Smooth muscle cell (in vitro differentiated cells): Measurements from ENCODE around the gene TINAGL1. TPM values are rescaled to one million over a fixed set of nuclear protein-coding genes. Genes with fewer than 3 reads are reported as not detected.
"Not testable (repeated sequence)": the region's sequence is repeated elsewhere in the genome, so short reads cannot be mapped to it uniquely, and the experiment has no call there.

Experiments
- DNase-seq: peaks from one replicate; lab custom pipeline; 2025; ENCODE audit not compliant: unreplicated experiment; lab: John Stamatoyannopoulos, UW
- H2AFZ ChIP-seq: fragments of 200-600 bp; sonication (generic); 2 replicates; pipeline ENCODE4 v1.6.0; 2016; ENCODE audit warnings: antibody characterized with exemption, low read depth, mild to moderate bottlenecking
- H3F3A ChIP-seq: fragments of 200-600 bp; sonication (generic); 2 replicates; pipeline ENCODE4 v1.6.0; 2017; ENCODE audit warnings: antibody characterized with exemption, low read depth
- H3K27ac ChIP-seq: fragments of 200-600 bp; sonication (generic); 2 replicates; pipeline ENCODE4 v1.5.1; 2016; ENCODE audit warnings: low read depth, mild to moderate bottlenecking
- H3K27me3 ChIP-seq: fragments of 200-600 bp; sonication (generic); 2 replicates; pipeline ENCODE4 v1.6.1; 2016; ENCODE audit warnings: low read depth, mild to moderate bottlenecking
- H3K36me3 ChIP-seq: fragments of 200-600 bp; sonication (generic); 2 replicates; pipeline ENCODE4 v1.5.1; 2016; ENCODE audit warnings: low read depth
- H3K4me1 ChIP-seq: fragments of 200-600 bp; sonication (generic); 2 replicates; pipeline ENCODE4 v1.5.1; 2016; ENCODE audit warnings: low read depth
- H3K4me2 ChIP-seq: fragments of 200-600 bp; sonication (generic); 2 replicates; pipeline ENCODE4 v1.6.0; 2016; ENCODE audit warnings: mild to moderate bottlenecking
- H3K4me3 ChIP-seq: fragments of 200-600 bp; sonication (generic); 2 replicates; pipeline ENCODE4 v1.5.1; 2016; ENCODE audit warnings: mild to moderate bottlenecking
- H3K79me2 ChIP-seq: fragments of 200-600 bp; sonication (generic); 2 replicates; pipeline ENCODE4 v1.6.0; 2016; ENCODE audit warnings: low read depth, mild to moderate bottlenecking
- H3K9ac ChIP-seq: fragments of 200-600 bp; sonication (generic); 2 replicates; pipeline ENCODE4 v1.6.0; 2016; ENCODE audit warnings: low read depth
- H3K9me3 ChIP-seq: fragments of 200-600 bp; sonication (generic); replicated peaks from 2 replicates; pipeline ENCODE4 v1.5.1; 2016; ENCODE audit warnings: low read depth
- H4K20me1 ChIP-seq: fragments of 200-600 bp; sonication (generic); 2 replicates; pipeline ENCODE4 v1.6.0; 2016; ENCODE audit warnings: low read depth
- CTCF ChIP-seq: fragments of 200-600 bp; sonication (generic); IDR thresholded peaks from 2 replicates; pipeline ENCODE4 v1.5.1; 2017; ENCODE audit warnings: borderline replicate concordance, mild to moderate bottlenecking, antibody characterized with exemption; ENCODE audit not compliant: insufficient read depth, poor library complexity, severe bottlenecking
- WGBS: methylation state at CpG from one replicate; pipeline ENCODE4 v1.1.7; 2016; ENCODE audit warnings: low lambda C conversion rate; 5-methylcytosine and 5-hydroxymethylcytosine counted together
- polyA plus RNA-seq: library from polyadenylated mRNA; unstranded; fragments of >200 nt; fragmentation: Nextera tagmentation; extraction: Ambion mirVana; gene quantifications from 2 replicates; pipeline ENCODE4 v1.2.1, GENCODE V29; 2016
- total RNA-seq: library from RNA; depleted of rRNA; stranded (reverse); fragments of >200 nt; gene quantifications from 2 replicates; pipeline ENCODE4 v1.2.3, GENCODE V29; 2014

The TINAGL1 gene
- total and polyA plus RNA-seq, 2 experiments from 2014 or later, result 40.9 to 142 TPM

- Histone ChIP-seq H3K9ac (no peak overlapping the region), H3K36me3 (no peaks in the 10 kb centered on the region), H3K4me1 (peaks cover 5% of the 10 kb centered on the region), H3F3A (no peaks in the 10 kb centered on the region), H3K27me3 (no peaks in the 10 kb centered on the region), H3K4me3 (no peak overlapping the region), H3K9me3 (no peaks in the 10 kb centered on the region), H3K27ac (no peak overlapping the region), H2AFZ (no peak overlapping the region), H3K4me2 (no peak overlapping the region), H4K20me1 (no peaks in the 10 kb centered on the region), H3K79me2 (no peaks in the 10 kb centered on the region)
- no peak for TF ChIP-seq CTCF
- DNase-seq, result no peak
- 96% methylated on average over 27 of the region's 27 CpGs for WGBS
Observed at GRCh38 chr1:31584869-31585735, 8.8 kb downstream of the TINAGL1 start.

- no peak for DNase-seq
- H3K4me2 ChIP-seq, result no peak overlapping the region
- no peaks in the 10 kb centered on the region for H3F3A ChIP-seq
- no peaks in the 10 kb centered on the region for H3K79me2 ChIP-seq
- H3K4me1 ChIP-seq, result peaks cover 5% of the 10 kb centered on the region
- TF ChIP-seq CTCF, result no peak
- no peaks in the 10 kb centered on the region for H3K9me3 ChIP-seq
- H3K4me3 ChIP-seq, result no peak overlapping the region
- no peaks in the 10 kb centered on the region for H3K36me3 ChIP-seq
- H2AFZ ChIP-seq, result no peak overlapping the region
- WGBS, result 93% methylated on average over 11 of the region's 11 CpGs
- H4K20me1 ChIP-seq, result no peaks in the 10 kb centered on the region
- H3K9ac ChIP-seq, result no peak overlapping the region
- no peak overlapping the region for H3K27ac ChIP-seq
- no peaks in the 10 kb centered on the region for H3K27me3 ChIP-seq
Observed at GRCh38 chr1:31585736-31586365, 9.5 kb downstream of the TINAGL1 start.

GRCh38 chr1:31586376-31587327 lies 10.3 kb downstream of the TINAGL1 start:
- Histone ChIP-seq H3K27me3 (no peaks in the 10 kb centered on the region), H3K4me1 (peaks cover 5% of the 10 kb centered on the region), H3K79me2 (no peaks in the 10 kb centered on the region), H4K20me1 (no peaks in the 10 kb centered on the region), H3F3A (no peaks in the 10 kb centered on the region), H3K4me3 (no peak overlapping the region), H3K4me2 (no peak overlapping the region), H3K9ac (no peak overlapping the region), H2AFZ (no peak overlapping the region), H3K36me3 (no peaks in the 10 kb centered on the region), H3K27ac (no peak overlapping the region), H3K9me3 (no peaks in the 10 kb centered on the region)
- DNase-seq, result no peak
- TF ChIP-seq CTCF, result no peak
- 94% methylated on average over 23 of the region's 47 CpGs for WGBS

- H3K4me2 ChIP-seq, H3F3A ChIP-seq, H3K79me2 ChIP-seq, DNase-seq, H2AFZ ChIP-seq, H3K9me3 ChIP-seq, H3K4me1 ChIP-seq, H3K4me3 ChIP-seq, H4K20me1 ChIP-seq, H3K36me3 ChIP-seq, H3K27me3 ChIP-seq, H3K9ac ChIP-seq: not testable (repeated sequence)
- peak overlapping the region; percentile 5 for H3K27ac ChIP-seq
- 97% methylated on average over 5 of the region's 5 CpGs for WGBS
Observed at GRCh38 chr1:31587328-31587699, 11.0 kb downstream of the TINAGL1 start.
